ENCODE measurements around the gene TIAL1.

DNA sequence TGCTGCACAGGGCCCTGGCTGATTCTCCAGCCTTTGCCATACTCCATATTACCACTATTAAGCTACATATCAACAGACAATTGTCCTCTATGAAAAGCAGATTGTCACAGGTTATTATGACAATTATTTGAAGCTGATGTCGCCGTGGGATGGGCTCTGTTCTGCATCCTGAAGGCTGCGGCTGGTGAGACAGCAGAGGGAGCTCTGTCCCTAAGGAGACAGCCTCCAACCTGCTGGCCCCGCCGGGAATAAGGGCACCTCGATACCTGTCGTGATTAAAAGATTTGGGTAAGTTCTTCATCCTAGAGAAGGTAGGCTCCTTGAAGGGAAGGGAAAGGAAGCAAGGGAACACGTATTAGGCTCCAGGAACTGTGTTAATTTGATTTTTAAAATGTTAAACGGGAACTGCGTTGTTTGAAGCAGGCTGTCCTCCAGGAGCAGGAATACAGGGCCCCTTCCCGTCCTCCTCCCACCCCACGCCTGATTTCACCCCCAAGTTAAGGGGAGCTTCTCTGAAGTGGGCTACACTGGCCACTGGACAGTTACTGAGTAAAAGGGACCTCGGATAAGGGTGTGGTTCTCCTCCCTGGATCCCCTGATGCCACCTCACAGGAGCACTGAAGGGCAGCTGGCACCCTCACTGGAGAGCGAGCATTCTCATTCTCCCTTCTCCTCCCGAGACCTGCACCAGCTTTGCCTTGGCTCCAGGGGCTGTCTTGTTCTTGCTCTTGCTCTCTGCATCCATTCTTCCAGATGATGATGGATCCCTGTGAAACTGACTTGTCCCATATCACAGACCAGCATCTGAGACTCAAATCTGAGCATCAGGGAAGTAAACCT is 11.8 kb upstream of the TIAL1 start:
- TF ChIP-seq, protein P1, sequence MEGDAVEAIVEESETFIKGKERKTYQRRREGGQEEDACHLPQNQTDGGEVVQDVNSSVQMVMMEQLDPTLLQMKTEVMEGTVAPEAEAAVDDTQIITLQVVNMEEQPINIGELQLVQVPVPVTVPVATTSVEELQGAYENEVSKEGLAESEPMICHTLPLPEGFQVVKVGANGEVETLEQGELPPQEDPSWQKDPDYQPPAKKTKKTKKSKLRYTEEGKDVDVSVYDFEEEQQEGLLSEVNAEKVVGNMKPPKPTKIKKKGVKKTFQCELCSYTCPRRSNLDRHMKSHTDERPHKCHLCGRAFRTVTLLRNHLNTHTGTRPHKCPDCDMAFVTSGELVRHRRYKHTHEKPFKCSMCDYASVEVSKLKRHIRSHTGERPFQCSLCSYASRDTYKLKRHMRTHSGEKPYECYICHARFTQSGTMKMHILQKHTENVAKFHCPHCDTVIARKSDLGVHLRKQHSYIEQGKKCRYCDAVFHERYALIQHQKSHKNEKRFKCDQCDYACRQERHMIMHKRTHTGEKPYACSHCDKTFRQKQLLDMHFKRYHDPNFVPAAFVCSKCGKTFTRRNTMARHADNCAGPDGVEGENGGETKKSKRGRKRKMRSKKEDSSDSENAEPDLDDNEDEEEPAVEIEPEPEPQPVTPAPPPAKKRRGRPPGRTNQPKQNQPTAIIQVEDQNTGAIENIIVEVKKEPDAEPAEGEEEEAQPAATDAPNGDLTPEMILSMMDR (IDR thresholded peaks at IDR 0.05): peak; percentile 18 to 77 (median 71)
- no peak for TF ChIP-seq POLR2A (IDR thresholded peaks at IDR 0.05)
